HG03469 (cell line): ENCODE measurements around the gene CTSH.
"Not testable (repeated sequence)": the region's sequence is repeated elsewhere in the genome, so short reads cannot be mapped to it uniquely, and the experiment has no call there.

ENCODE experiments used
- ATAC-seq: cut with Tn5 transposase; IDR thresholded peaks from one replicate; pipeline ENCODE4 v1.9.1; 2021; ENCODE audit warnings: mild to moderate bottlenecking, moderate library complexity, moderate number of reproducible peaks; ENCODE audit not compliant: unreplicated experiment

CTSH gene

GRCh38 chr15:78893538-78893937 lies 51.3 kb downstream of the CTSH start:
- no peak for ATAC-seq

- no peak for ATAC-seq
Observed at GRCh38 chr15:78889000-78889399, 55.8 kb downstream of the CTSH start.

GRCh38 chr15:78881681-78882080 lies 63.2 kb downstream of the CTSH start:
- ATAC-seq, result no peak

- no peak for ATAC-seq
Observed at GRCh38 chr15:78880813-78881212, 64.0 kb downstream of the CTSH start.

GRCh38 chr15:78880242-78880533 lies 64.7 kb downstream of the CTSH start:
- ATAC-seq, result no peak

GRCh38 chr15:78879517-78880241 lies 65.2 kb downstream of the CTSH start:
- ATAC-seq, result no peak

GRCh38 chr15:78878356-78878755 lies 66.5 kb downstream of the CTSH start:
- no peak for ATAC-seq

- ATAC-seq, result not testable (repeated sequence)
Observed at GRCh38 chr15:78876954-78877353, 67.9 kb downstream of the CTSH start.

GRCh38 chr15:78875107-78875914 lies 69.5 kb downstream of the CTSH start:
- ATAC-seq, result no peak

GRCh38 chr15:78873793-78874765 lies 70.8 kb downstream of the CTSH start:
- ATAC-seq, result no peak

GRCh38 chr15:78872972-78873792 lies 71.7 kb downstream of the CTSH start:
- peak; percentile 49 for ATAC-seq

GRCh38 chr15:78872155-78872971 lies 72.5 kb downstream of the CTSH start, which contains the start of gene MORF4L1:
Gene MORF4L1, plus strand, starts transcription at chr15:78872890. Its CDS starts 128 bp downstream, at chr15:78873018.
- ATAC-seq, result no peak

- ATAC-seq, result not testable (repeated sequence)
Observed at GRCh38 chr15:78871483-78872127, 73.2 kb downstream of the CTSH start.
